ENCODE data around the gene APLN.

DNA sequence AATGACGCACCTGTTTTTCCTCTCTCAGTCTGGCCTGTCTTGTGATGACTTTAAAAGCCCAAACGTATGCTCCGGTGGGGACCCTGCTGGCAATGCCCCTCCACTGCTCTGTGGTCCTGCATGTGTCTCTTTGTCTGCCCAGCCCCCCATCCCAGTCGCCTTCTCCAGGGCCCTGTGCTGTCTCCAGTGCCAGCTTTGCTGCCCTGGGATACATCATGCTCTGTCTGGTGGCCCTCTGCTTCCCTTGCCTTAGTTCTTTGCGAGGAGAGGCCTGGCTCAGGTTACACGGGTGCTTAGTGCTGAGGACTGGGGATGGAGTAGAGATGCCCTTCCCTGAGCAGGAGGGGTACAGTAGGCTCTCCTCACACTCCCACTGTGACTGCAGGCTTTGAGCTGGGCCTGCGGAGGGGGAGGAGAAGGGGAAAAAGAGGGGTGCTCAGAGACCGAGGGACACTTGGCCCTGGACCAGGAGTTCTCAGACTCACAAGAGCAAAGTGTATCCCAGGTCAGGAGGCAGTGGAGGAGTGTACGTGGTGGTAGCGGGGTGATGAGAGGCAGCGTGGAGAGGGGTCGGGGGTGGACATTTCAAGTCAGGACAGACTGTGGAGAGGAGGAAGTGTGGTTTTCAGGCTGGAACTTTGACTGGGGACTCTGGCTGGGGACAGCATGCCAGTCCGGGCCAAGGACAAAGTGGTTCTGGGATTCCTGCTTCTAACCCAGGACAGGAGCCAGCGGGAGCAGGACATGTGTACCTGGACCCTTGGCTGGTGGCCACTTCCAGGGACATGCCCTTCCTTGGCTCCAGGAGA, 2.8 kb downstream of the APLN start:
- TF ChIP-seq JUND (CRISPR knock-in tag; IDR thresholded peaks at IDR 0.05), result no peak
- TF ChIP-seq KDM2A (CRISPR knock-in tag; IDR thresholded peaks at IDR 0.05; ENCODE audit: borderline replicate concordance, low read depth), result no peak
- TF ChIP-seq KDM6A (CRISPR knock-in tag; IDR thresholded peaks at IDR 0.05; ENCODE audit: low read depth), result no peak
- TF ChIP-seq RBAK (CRISPR knock-in tag; IDR thresholded peaks at IDR 0.05), result no peak
- TF ChIP-seq, protein P1, sequence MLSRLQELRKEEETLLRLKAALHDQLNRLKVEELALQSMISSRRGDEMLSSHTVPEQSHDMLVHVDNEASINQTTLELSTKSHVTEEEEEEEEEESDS (CRISPR knock-in tag; IDR thresholded peaks at IDR 0.05; ENCODE audit: borderline replicate concordance), result no peak
- TF ChIP-seq ESRRA (CRISPR knock-in tag; IDR thresholded peaks at IDR 0.05; ENCODE audit: low read depth), result no peak
- no peak for TF ChIP-seq ZNF230 (CRISPR knock-in tag; IDR thresholded peaks at IDR 0.05)
- TF ChIP-seq, protein P2, sequence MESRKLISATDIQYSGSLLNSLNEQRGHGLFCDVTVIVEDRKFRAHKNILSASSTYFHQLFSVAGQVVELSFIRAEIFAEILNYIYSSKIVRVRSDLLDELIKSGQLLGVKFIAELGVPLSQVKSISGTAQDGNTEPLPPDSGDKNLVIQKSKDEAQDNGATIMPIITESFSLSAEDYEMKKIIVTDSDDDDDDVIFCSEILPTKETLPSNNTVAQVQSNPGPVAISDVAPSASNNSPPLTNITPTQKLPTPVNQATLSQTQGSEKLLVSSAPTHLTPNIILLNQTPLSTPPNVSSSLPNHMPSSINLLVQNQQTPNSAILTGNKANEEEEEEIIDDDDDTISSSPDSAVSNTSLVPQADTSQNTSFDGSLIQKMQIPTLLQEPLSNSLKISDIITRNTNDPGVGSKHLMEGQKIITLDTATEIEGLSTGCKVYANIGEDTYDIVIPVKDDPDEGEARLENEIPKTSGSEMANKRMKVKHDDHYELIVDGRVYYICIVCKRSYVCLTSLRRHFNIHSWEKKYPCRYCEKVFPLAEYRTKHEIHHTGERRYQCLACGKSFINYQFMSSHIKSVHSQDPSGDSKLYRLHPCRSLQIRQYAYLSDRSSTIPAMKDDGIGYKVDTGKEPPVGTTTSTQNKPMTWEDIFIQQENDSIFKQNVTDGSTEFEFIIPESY (CRISPR knock-in tag; IDR thresholded peaks at IDR 0.05), result no peak
- TF ChIP-seq ZNF232 (CRISPR knock-in tag; IDR thresholded peaks at IDR 0.05; ENCODE audit: borderline replicate concordance), result no peak
- no peak for TF ChIP-seq EP300 (IDR thresholded peaks at IDR 0.05; ENCODE audit: low read depth in 2 of 2, low read length in 2 of 2)
- TF ChIP-seq EP300 (CRISPR knock-in tag; IDR thresholded peaks at IDR 0.05; ENCODE audit: borderline replicate concordance), result no peak
- no peak for TF ChIP-seq ZBTB21 (CRISPR knock-in tag; IDR thresholded peaks at IDR 0.05)
- no peak for TF ChIP-seq ARID2 (CRISPR knock-in tag; IDR thresholded peaks at IDR 0.05; ENCODE audit: borderline replicate concordance)
